Germinal center (tissue), 1 donor: Measurements from ENCODE around the gene DNMT3B.

ENCODE experiments used
- DNase-seq: peaks from one replicate; pipeline ENCODE4 v3.0.0; 2012; ENCODE audit warnings: mixed read lengths, low spot score

Gene DNMT3B

DNA sequence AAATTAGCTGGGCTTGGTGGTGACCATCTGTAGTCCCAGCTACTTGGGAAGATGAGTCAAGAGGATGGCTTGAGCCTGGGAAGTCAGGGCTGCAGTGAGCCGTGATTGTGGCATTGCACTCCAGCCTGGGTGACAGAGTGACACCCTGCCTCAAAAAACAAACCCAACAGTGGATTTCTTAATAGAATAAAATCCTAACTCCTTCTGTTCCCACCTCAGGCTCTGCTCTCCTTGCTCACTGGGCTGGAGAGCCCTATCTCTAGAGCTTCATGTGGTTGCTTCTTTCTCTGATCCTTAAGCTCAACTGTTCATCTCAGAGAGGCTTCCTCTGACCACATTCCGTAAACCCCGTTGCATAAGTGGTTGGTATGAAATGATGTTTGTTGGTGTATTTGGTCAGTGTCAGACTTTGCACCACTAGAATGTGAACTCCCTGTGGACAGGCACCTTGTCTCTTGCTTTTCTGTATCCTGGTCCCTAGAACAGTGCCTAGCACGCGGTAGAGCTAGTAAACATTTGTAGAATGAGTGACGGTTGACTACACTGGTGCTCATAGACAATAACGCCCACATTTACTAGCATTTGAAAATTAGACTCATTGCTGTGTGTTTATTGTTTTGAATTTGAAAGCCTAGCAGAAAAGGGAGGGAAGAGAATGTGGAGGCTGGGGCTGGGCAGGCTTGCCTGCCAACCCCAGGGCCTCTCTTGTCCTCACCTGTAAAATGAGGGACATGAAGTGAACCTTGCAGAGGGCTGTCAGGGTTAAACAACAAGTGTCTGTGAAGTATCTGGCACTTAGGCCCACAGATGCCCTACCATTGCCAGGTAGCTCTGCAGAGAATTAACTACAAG is 61.8 kb downstream of the DNMT3B start:
- no peak for DNase-seq

DNA sequence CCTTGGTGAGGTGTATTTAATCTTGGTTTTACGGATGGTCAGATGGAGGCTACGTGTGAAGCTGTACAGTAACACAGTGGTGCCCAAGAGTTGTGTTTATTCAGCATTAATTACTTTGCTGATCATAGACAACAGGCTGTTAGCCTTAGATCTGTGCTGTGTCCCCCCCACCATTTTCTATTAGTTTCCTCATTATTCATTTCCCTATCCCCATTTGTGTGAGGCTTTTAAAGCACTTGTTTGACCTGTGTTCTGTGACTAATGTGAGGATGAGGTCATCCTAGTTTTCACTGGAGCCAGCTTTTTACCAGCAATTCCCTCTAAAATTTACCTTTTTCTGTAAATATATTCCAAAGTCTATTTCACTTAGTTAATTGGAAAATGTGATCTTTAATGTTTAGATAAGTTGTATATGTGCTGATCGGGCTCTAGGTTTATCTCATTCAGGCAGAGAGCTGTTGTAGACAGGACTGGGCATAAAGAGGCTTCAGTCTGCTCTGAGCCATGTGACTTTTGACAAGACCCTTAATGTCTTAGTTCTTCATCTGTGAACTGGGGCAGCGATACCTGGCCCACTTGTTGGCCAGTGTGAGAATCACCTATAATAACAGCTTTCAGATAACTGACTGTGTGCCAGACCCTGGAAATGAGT is 66.0 kb downstream of the DNMT3B start:
- DNase-seq: no peak

DNA sequence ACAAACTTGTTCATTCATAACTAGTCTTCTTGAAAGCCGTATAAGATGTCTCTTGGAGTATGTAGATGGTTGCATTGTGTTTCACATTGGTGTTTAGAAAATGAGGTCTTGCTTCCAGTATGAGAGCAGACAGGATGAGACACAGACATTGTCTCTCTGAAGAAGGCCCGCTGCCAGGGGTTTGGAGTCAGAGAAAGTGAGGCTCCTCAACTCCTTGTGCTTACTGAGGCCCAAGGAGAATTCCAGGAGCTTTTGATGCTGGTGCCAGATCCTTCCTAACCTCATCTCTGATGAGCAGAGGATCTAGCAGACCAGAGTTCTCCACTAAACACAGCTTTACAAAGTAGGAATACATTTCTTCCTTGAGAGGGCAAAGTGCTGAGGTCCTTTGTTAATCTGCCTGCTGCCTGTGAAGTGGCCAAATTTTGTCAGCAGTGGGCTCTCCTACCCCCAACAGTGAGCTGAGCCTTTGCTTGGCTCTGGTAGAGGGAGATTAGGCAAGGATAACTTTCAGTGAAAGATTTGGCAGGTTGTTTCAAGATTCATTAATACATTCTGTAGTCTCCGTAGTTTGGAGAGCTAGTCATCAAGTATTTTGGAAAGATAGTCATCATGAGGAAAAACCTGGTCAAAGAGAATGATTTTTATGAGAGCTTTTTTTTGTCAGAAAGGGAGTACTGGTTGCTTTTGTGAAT is 67.3 kb downstream of the DNMT3B start:
- no peak for DNase-seq

DNA sequence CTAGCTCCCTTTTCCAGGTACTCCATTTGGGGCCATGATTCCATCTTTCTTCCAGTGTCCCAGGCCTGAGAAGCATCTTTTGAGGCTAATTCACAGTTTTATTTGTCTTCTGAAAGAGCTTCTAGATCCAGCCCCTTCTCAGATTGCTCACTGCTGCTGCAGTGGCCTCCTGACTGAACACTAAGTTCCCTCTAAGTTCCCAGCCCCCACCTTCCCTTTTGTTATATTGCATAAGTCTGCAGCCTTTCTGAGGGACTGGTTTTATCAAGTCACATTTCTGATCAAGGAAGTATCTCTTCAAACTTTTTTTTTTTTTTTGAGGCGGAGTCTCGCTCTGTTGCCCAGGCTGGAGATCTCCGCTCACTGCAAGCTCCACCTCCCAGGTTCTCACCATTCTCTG is 68.3 kb downstream of the DNMT3B start:
- no peak for DNase-seq

- DNase-seq: no peak
Measured at GRCh38 chr20:32831982-32832381, 69.8 kb downstream of the DNMT3B start.

- DNase-seq: no peak
Measured at GRCh38 chr20:32832664-32833063, 70.5 kb downstream of the DNMT3B start.

GRCh38 chr20:32834972-32835371 is 72.8 kb downstream of the DNMT3B start:
- DNase-seq: no peak

- DNase-seq: no peak
Measured at GRCh38 chr20:32837157-32837556, 75.0 kb downstream of the DNMT3B start.

DNA sequence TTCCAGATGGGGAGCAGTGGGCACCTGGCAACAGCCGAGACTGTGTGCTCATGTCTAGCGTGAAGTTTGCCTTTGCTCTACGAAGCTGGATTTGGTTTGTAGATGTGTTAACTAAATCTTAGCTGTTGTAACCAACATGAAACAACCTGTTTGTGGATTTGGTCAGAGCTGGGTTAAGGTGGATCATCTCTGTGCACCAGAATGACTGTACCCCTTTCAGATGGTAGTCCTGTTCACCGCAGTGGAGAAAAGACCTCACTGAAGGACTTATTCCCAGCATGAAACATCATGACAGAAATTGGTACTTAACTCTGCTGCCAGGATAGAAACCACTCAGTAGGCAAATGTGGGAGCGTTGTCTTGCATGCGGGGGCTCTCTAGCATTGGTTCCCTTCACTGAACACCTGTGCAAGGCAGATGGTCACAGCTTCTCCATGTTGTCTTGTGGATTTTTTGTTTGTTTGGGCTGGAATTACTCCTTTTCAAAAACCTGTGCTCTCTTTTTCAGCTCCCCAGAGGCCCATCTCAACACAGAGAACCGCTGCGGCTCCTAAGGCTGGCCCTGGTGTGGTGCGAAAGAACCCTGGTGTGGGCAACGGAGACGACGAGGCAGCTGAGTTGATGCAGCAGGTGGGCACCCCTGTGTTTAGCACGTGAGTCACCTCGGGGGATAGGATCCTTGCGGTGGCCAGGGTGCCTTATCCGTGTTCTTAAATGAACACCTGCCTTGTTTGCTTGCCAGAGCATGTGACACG is 77.2 kb downstream of the DNMT3B start:
- no peak for DNase-seq

GRCh38 chr20:32839982-32840285 is 77.7 kb downstream of the DNMT3B start:
- DNase-seq: no peak

GRCh38 chr20:32841174-32841573 is 79.0 kb downstream of the DNMT3B start:
- DNase-seq: no peak

GRCh38 chr20:32841632-32842031 is 79.4 kb downstream of the DNMT3B start:
- DNase-seq: no peak

- DNase-seq: no peak
Measured at GRCh38 chr20:32842688-32843524, 80.7 kb downstream of the DNMT3B start.

DNA sequence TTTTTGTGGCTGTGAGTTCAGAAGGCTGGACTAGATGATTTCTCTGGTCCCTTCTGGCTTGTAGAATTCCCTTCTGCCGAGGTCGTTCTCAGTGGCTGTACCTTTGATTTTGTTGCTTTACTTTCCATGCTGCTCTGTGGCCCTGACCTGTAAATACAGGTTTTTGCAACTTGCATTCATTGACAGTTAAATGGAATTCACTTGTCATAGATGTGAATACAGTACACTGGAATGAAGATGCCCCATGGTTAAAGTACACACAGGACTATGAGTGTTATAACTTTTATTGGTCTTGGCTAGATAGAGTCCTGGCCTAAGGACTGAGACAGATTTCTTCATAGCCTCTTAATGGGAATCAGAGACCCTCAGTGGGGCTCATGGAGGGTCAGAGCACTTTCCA is 83.6 kb downstream of the DNMT3B start:
- no peak for DNase-seq

DNA sequence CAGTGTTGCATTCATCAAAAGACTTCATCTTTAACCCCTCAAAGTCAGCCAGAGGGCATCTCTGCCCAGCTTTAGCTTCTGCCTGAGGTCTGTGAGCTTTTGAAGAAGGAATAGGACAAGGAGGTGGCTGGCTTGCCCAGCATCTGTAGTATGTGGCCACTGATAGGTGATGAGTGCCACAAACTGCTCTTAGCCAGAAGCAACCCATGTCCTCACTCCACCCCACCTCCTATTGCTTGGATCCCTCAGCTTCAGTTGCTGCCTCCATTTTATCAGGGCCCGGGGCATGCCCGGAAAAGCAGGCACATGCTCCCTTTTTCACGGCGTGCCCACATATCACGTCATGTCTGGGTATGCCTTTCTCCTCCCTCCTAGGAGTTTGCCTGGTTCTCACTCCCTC is 84.7 kb downstream of the DNMT3B start:
- no peak for DNase-seq

GRCh38 chr20:32847964-32848363 is 85.8 kb downstream of the DNMT3B start:
- DNase-seq: no peak

DNA sequence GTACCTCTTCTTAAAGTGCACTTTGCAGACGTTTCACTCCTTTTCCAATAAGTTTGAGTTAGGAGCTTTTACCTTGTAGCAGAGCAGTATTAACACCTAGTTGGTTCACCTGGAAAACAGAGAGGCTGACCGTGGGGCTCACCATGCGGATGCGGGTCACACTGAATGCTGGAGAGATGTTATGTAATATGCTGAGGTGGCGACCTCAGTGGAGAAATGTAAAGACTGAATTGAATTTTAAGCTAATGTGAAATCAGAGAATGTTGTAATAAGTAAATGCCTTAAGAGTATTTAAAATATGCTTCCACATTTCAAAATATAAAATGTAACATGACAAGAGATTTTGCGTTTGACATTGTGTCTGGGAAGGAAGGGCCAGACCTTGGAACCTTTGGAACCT is 86.7 kb downstream of the DNMT3B start:
- no peak for DNase-seq

GRCh38 chr20:32849577-32849976 is 87.4 kb downstream of the DNMT3B start:
- DNase-seq: no peak

DNA sequence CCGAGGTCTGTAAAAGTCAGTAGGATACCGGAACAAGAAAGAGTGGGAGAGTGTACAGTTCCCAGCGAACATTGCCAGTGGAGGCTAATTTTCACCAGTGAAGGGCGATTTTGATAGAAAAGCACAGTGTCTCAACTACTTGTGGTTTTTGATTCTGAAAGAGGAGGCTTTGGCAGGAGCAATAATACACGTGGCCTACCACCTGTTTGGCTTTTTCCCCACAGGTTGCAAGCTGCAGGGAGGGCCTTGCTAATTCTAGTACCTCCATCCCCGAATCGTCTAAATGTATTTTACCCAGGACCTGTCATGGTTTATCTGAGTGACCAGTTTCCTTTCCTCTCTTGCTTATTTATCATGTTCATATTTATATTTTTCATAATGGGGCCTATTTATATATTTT is 93.2 kb downstream of the DNMT3B start:
- no peak for DNase-seq

- no peak for DNase-seq
Measured at GRCh38 chr20:32858189-32858588, 96.0 kb downstream of the DNMT3B start.
